HCT116 (cell line): ENCODE results near the gene GPLD1. TPM values are rescaled to one million over a fixed set of nuclear protein-coding genes. Genes with fewer than 3 reads are reported as not detected.
"Not testable (repeated sequence)": the region's sequence is repeated elsewhere in the genome, so short reads cannot be mapped to it uniquely, and the experiment has no call there.

ENCODE experiments used
- ATAC-seq: fragments of 200-7000 bp; cut with Tn5 transposase; 2 replicates; pipeline ENCODE4 v1.9.1; 2020; ENCODE audit warnings: mild to moderate bottlenecking, moderate library complexity
- BruUV-seq: library from RNA; stranded (reverse); fragments of 400-500 nt; replicated peaks from 2 replicates; lab custom pipeline; 2021; lab: Mats Ljungman, UMichigan
- CTCF ChIA-PET: fragments of 300-600 bp; sonication (Branson Sonifier 250); formaldehyde crosslinking; loops from one replicate; lab custom pipeline; 2021; ENCODE audit warnings: antibody characterized with exemption; lab: Charles Lee
- POLR2A ChIA-PET: fragments of 300-600, 350-600 bp; sonication (Branson Sonifier 250); formaldehyde crosslinking; loops from one replicate; lab custom pipeline; 2021; ENCODE audit warnings: antibody characterized with exemption; lab: Charles Lee
- RAD21 ChIA-PET, 2 experiments: fragments of 300-600 bp; sonication (Branson Sonifier 250); formaldehyde crosslinking; loops; one replicate each; lab custom pipeline; 2023; ENCODE audit warnings: low total read pairs in 2 of 2; ENCODE audit not compliant: uncharacterized antibody in 2 of 2, unreplicated experiment in 2 of 2, low non-redundant PET in 1 of 2; lab: Charles Lee
- DNase-seq: peaks from one replicate; pipeline ENCODE4 v3.0.0-alpha.2; 2010; ENCODE audit warnings: low read depth, low spot score
- H2AFZ ChIP-seq: fragments of 200-600 bp; shearing (Covaris generic), sonication (generic); 2 replicates; pipeline ENCODE4 v1.6.1; 2017; ENCODE audit warnings: low read depth, mixed run types, mixed read lengths, antibody characterized with exemption, low read length; ENCODE audit not compliant: poor library complexity, severe bottlenecking
- H3K27ac ChIP-seq: 2 replicates; pipeline ENCODE4 v1.5.1; 2012; ENCODE audit warnings: low read depth, low read length
- H3K27me3 ChIP-seq: fragments of 200-600 bp; sonication (generic); 2 replicates; pipeline ENCODE4 v1.6.1; 2016; ENCODE audit warnings: mixed run types, low read length, mixed read lengths; ENCODE audit not compliant: insufficient read depth
- H3K36me3 ChIP-seq, 2 experiments: fragments of 200-500 bp in 1 of 2; fragments of 200-600 bp in 1 of 2; sonication (Bioruptor generic) in 1 of 2; sonication (generic) in 1 of 2; 2 replicates each; pipeline versions ENCODE4 v1.5.1 to v1.6.1; 2014 to 2016; ENCODE audit warnings: low read length in 2 of 2, inconsistent platforms in 1 of 2, mixed read lengths in 1 of 2, mixed run types in 1 of 2; ENCODE audit not compliant: insufficient read depth in 2 of 2, control insufficient read depth in 1 of 2
- H3K4me1 ChIP-seq, 2 experiments: fragments of 200-600 bp in 1 of 2; sonication (generic) in 1 of 2; 2 replicates each; pipeline versions ENCODE4 v1.5.1 to v1.6.1; 2012 to 2017; ENCODE audit warnings: low read length in 2 of 2, inconsistent platforms in 1 of 2, mild to moderate bottlenecking in 1 of 2, mixed read lengths in 1 of 2, mixed run types in 1 of 2, moderate library complexity in 1 of 2; ENCODE audit not compliant: insufficient read depth in 2 of 2, control insufficient read depth in 1 of 2
- H3K4me2 ChIP-seq: fragments of 200-600 bp; sonication (generic); 2 replicates; pipeline ENCODE4 v1.6.1; 2017; ENCODE audit warnings: mixed run types, low read length, mixed read lengths
- H3K4me3 ChIP-seq, 2 experiments: fragments of 200-600 bp in 1 of 2; sonication (generic) in 1 of 2; replicated peaks in 1 of 2; 2 replicates each; pipeline ENCODE4 v1.5.1; 2011 to 2016; ENCODE audit warnings: low read length in 2 of 2, control low read depth in 1 of 2, low read depth in 1 of 2, mild to moderate bottlenecking in 1 of 2, mixed read lengths in 1 of 2, mixed run types in 1 of 2
- H3K79me2 ChIP-seq: fragments of 200-600 bp; sonication (generic); 2 replicates; pipeline ENCODE4 v1.6.1; 2017; ENCODE audit warnings: mild to moderate bottlenecking, mixed run types, low read length, moderate library complexity, mixed read lengths; ENCODE audit not compliant: insufficient read depth
- H3K9ac ChIP-seq: fragments of 200-600 bp; sonication (generic); 2 replicates; pipeline ENCODE4 v1.6.1; 2016; ENCODE audit warnings: low read length, mixed read lengths
- H3K9me2 ChIP-seq: fragments of 200-600 bp; sonication (generic), shearing (Covaris generic); 2 replicates; pipeline ENCODE4 v1.6.1; 2017; ENCODE audit warnings: mixed run types, mild to moderate bottlenecking, moderate library complexity; ENCODE audit not compliant: insufficient read depth
- H3K9me3 ChIP-seq, 2 experiments: fragments of 200-500 bp in 1 of 2; fragments of 200-600 bp in 1 of 2; sonication (Bioruptor generic) in 1 of 2; sonication (generic) in 1 of 2; 2 replicates each; pipeline ENCODE4 v1.6.1; 2014 to 2017; ENCODE audit warnings: low read length in 2 of 2, mixed read lengths in 2 of 2, inconsistent platforms in 1 of 2, low read depth in 1 of 2, mild to moderate bottlenecking in 1 of 2, mixed run types in 1 of 2, moderate library complexity in 1 of 2; ENCODE audit not compliant: control insufficient read depth in 1 of 2, insufficient read depth in 1 of 2
- H4K20me1 ChIP-seq: fragments of 200-600 bp; sonication (generic), shearing (Covaris generic); 2 replicates; pipeline ENCODE4 v1.6.1; 2017; ENCODE audit warnings: mixed run types, mild to moderate bottlenecking, moderate library complexity; ENCODE audit not compliant: insufficient read depth
- intact Hi-C: fragments of 100-400 bp; cut with micrococcal nuclease; formaldehyde crosslinking; loops from 2 replicates; pipeline ENCODE4 v1.10.0; 2022
- total RNA-seq: library from RNA; stranded (reverse); gene quantifications from one replicate; pipeline ENCODE4 v1.2.1, GENCODE V29; 2021; ENCODE audit not compliant: unreplicated experiment
- TF ChIP-seq, protein P1 (sequence below): IDR thresholded peaks from 2 replicates; pipeline ENCODE4 v1.6.1; 2012; ENCODE audit warnings: low read depth

GPLD1 gene
- total RNA-seq, 1 experiment from 2014 or later, result 2.1 TPM

DNA sequence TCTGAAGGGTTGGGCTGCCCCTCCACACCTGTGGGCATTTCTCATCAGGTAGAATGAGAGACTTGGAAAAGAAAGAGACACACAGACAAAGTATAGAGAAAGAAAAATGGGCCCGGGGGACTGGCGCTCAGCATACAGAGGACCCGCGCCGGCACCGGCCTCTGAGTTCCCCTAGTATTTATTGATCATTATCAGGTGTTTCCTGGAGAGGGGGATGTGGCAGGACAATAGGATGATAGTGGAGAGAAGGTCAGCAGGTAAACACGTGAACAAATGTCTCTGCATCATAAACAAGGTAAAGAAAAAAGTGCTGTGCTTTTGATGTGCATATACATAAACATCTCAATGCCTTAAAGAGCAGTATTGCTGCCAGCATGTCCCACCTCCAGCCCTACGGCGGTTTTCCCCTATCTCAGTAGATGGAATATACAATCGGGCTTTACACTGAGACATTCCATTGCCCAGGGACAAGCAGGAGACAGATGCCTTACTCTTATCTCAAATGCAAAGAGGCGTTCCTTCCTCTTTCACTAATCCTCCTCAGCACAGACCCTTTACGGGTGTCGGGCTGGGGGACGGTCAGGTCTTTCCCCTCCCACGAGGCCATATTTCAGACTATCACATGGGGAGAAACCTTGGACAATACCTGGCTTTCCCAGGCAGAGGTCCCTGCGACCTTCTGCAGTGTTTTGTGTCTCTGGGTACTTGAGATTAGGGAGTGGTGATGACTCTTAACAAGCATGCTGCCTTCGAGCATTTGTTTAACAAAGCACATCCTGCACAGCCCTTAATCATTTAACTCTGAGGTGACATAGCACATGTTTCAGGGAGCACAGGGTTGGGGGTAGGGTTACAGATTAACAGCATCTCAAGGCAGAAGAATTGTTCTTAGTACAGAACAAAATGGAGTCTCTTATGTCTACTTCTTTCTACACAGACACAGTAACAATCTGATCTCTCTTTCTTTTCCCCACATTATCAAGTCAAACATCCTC is 89.0 kb downstream of the GPLD1 start:
- CTCF ChIA-PET, result interaction anchor here (2.6 kb wide), 1 partner anchor 11 kb away, joined by 23 read pairs; no protein-coding TSS in a partner anchor
- H3K4me2 ChIP-seq, H4K20me1 ChIP-seq, H3K27me3 ChIP-seq, RAD21 ChIA-PET, H3K36me3 ChIP-seq, H3K4me3 ChIP-seq, H3K9ac ChIP-seq, H3K27ac ChIP-seq, POLR2A ChIA-PET, ATAC-seq, BruUV-seq, DNase-seq, H3K9me3 ChIP-seq, H2AFZ ChIP-seq, H3K9me2 ChIP-seq: not testable (repeated sequence)
- intact Hi-C loops, result loop anchor here (10.0 kb wide), 1 partner anchor 374 kb away; the partner anchor contains the start of gene GMNN
- H3K4me1 ChIP-seq, result peaks cover 2 to 18% of the 10 kb centered on the region in 2 experiments; a peak in 3 of 4 replicates
- H3K79me2 ChIP-seq, result peaks cover 30% of the 10 kb centered on the region

- H3K4me1 ChIP-seq, result peaks cover 2 to 7% of the 10 kb centered on the region in 2 experiments; a peak in 2 of 4 replicates
- no peaks in the 10 kb centered on the region for H4K20me1 ChIP-seq
- H3K9me3 ChIP-seq, result peaks cover 0 to 5% of the 10 kb centered on the region in 2 experiments; a peak in 1 of 4 replicates
- H3K4me2 ChIP-seq, result no peak overlapping the region
- H3K4me3 ChIP-seq, result no peak overlapping the region
- intact Hi-C loops, result no loop called here
- no TSS peak for BruUV-seq
- H3K9me2 ChIP-seq, result no peaks in the 10 kb centered on the region
- no peaks in the 10 kb centered on the region for H3K27me3 ChIP-seq
- no peaks in the 10 kb centered on the region for H3K36me3 ChIP-seq
- TF ChIP-seq, protein P1, sequence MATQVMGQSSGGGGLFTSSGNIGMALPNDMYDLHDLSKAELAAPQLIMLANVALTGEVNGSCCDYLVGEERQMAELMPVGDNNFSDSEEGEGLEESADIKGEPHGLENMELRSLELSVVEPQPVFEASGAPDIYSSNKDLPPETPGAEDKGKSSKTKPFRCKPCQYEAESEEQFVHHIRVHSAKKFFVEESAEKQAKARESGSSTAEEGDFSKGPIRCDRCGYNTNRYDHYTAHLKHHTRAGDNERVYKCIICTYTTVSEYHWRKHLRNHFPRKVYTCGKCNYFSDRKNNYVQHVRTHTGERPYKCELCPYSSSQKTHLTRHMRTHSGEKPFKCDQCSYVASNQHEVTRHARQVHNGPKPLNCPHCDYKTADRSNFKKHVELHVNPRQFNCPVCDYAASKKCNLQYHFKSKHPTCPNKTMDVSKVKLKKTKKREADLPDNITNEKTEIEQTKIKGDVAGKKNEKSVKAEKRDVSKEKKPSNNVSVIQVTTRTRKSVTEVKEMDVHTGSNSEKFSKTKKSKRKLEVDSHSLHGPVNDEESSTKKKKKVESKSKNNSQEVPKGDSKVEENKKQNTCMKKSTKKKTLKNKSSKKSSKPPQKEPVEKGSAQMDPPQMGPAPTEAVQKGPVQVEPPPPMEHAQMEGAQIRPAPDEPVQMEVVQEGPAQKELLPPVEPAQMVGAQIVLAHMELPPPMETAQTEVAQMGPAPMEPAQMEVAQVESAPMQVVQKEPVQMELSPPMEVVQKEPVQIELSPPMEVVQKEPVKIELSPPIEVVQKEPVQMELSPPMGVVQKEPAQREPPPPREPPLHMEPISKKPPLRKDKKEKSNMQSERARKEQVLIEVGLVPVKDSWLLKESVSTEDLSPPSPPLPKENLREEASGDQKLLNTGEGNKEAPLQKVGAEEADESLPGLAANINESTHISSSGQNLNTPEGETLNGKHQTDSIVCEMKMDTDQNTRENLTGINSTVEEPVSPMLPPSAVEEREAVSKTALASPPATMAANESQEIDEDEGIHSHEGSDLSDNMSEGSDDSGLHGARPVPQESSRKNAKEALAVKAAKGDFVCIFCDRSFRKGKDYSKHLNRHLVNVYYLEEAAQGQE, result no peak
- TF ChIP-seq, all 23 proteins: peak for 0
- CTCF ChIA-PET, result interaction anchor here (0.7 kb wide), 1 partner anchor 9 kb away, joined by 3 read pairs; no protein-coding TSS in a partner anchor
- Histone ChIP-seq H3K27ac (no peak overlapping the region), H3K79me2 (peaks cover 3% of the 10 kb centered on the region; the same call in 1 of the 2 replicates), H2AFZ (no peak overlapping the region), H3K9ac (no peak overlapping the region)
- RAD21 ChIA-PET, result no interaction called here
- no peak for DNase-seq
- POLR2A ChIA-PET, result interaction anchor here (0.7 kb wide), 1 partner anchor 8 kb away, joined by 4 read pairs; no protein-coding TSS in a partner anchor
- no peak for ATAC-seq
Observed at GRCh38 chr6:24397631-24398030, 91.7 kb downstream of the GPLD1 start.
